HepG2 (cell line): ENCODE measurements around the gene PTGDR2. TPM values are rescaled to one million over a fixed set of nuclear protein-coding genes. Genes with fewer than 3 reads are reported as not detected.

Experiments
- ATAC-seq: fragments of 200-7000 bp; cut with Tn5 transposase; 3 replicates; pipeline ENCODE4 v1.9.1; 2020; ENCODE audit warnings: mild to moderate bottlenecking, moderate library complexity
- BruUV-seq: library from RNA; stranded (reverse); fragments of 400-500 nt; replicated peaks from 2 replicates; lab custom pipeline; 2021; lab: Mats Ljungman, UMichigan
- CTCF ChIA-PET: fragments of 300-600 bp; formaldehyde crosslinking; extraction: SDS; loops from one replicate; lab custom pipeline; 2021; ENCODE audit warnings: low total read pairs, inconsistent platforms, low intra/inter-chr PET ratio; lab: Yijun Ruan, JAX
- POLR2A ChIA-PET: fragments of 350-600 bp; sonication (Branson Sonifier 250); formaldehyde crosslinking; loops from one replicate; lab custom pipeline; 2020; ENCODE audit warnings: antibody characterized with exemption, inconsistent platforms; lab: Yijun Ruan, JAX
- DNase-seq: peaks from one replicate; pipeline ENCODE4 v3.0.0-alpha.2; 2015; ENCODE audit warnings: low spot score
- FAIRE-seq: peaks from 3 replicates; lab custom pipeline; 2011; peaks lifted over from hg19 to GRCh38; lab: Jason Lieb, UNC
- H2AFZ ChIP-seq: one replicate; pipeline ENCODE4 v1.6.1; 2011; ENCODE audit warnings: low read length, inconsistent platforms
- H3K27ac ChIP-seq: fragments of 300-600 bp; 3 replicates; pipeline ENCODE4 v1.8.0; 2011; ENCODE audit warnings: mixed run types, mild to moderate bottlenecking, mixed read lengths, low read length, inconsistent platforms; ENCODE audit not compliant: insufficient read depth; ENCODE audit errors: extremely low read length
- H3K27me3 ChIP-seq, 2 experiments: fragments of 200-600 bp in 1 of 2; 2 replicates in 1 of 2; 3 replicates in 1 of 2; pipeline versions ENCODE4 v1.6.0 to v1.8.0; 2011; ENCODE audit warnings: low read length in 2 of 2, mild to moderate bottlenecking in 2 of 2, moderate library complexity in 2 of 2, inconsistent platforms in 1 of 2; ENCODE audit not compliant: insufficient read depth in 2 of 2, control insufficient read depth in 1 of 2
- H3K36me3 ChIP-seq, 2 experiments: fragments of 200-600 bp in 1 of 2; replicated peaks in 1 of 2; 2 replicates in 1 of 2; 3 replicates in 1 of 2; pipeline versions ENCODE4 v1.5.1 to v1.8.0; 2011; ENCODE audit warnings: low read length in 2 of 2, inconsistent platforms in 1 of 2; ENCODE audit not compliant: insufficient read depth in 2 of 2, control insufficient read depth in 1 of 2
- H3K4me1 ChIP-seq: 2 replicates; pipeline ENCODE4 v1.5.1; 2012; ENCODE audit warnings: low read length, inconsistent platforms; ENCODE audit not compliant: insufficient read depth
- H3K4me2 ChIP-seq: 2 replicates; pipeline ENCODE4 v1.6.0; 2011; ENCODE audit warnings: low read depth, low read length, inconsistent platforms
- H3K4me3 ChIP-seq, 3 experiments: fragments of 200-600 bp in 1 of 3; sonication (generic), shearing (Covaris generic) in 1 of 3; replicated peaks in 1 of 3; 2 replicates each; pipeline ENCODE4 v1.5.1; 2011 to 2016; ENCODE audit warnings: low read length in 3 of 3, inconsistent platforms in 2 of 3, low read depth in 2 of 3, mild to moderate bottlenecking in 2 of 3, control low read depth in 1 of 3, mixed read lengths in 1 of 3; ENCODE audit not compliant: insufficient read depth in 1 of 3
- H3K79me2 ChIP-seq: one replicate; pipeline ENCODE4 v1.6.1; 2011; ENCODE audit warnings: low read length, inconsistent platforms; ENCODE audit not compliant: insufficient read depth
- H3K9ac ChIP-seq: 2 replicates; pipeline ENCODE4 v1.6.0; 2011; ENCODE audit warnings: mild to moderate bottlenecking, low read depth, low read length, inconsistent platforms; ENCODE audit not compliant: insufficient read depth
- H3K9me3 ChIP-seq: 2 replicates; pipeline ENCODE4 v1.5.1; 2012; ENCODE audit warnings: mild to moderate bottlenecking, low read length
- H4K20me1 ChIP-seq: 2 replicates; pipeline ENCODE4 v1.6.0; 2011; ENCODE audit warnings: inconsistent platforms, mild to moderate bottlenecking, low read length, moderate library complexity; ENCODE audit not compliant: insufficient read depth
- ARNT ChIP-seq: fragments of 450-650 bp; IDR thresholded peaks from 2 replicates; pipeline ENCODE4 v1.6.1; 2017
- CEBPG ChIP-seq: IDR thresholded peaks from 2 replicates; pipeline ENCODE4 v1.6.1; 2016
- GABPA ChIP-seq, 2 experiments: IDR thresholded peaks; 2 replicates each; pipeline ENCODE4 v1.6.1; 2011 to 2016; ENCODE audit warnings: low read depth in 2 of 2, low read length in 1 of 2, missing biosample characterization in 1 of 2, missing genetic modification characterization in 1 of 2
- GATAD2A ChIP-seq: IDR thresholded peaks from 2 replicates; pipeline ENCODE4 v1.6.1; 2016
- HOXD1 ChIP-seq: sonication (generic); formaldehyde crosslinking; IDR thresholded peaks from 2 replicates; pipeline ENCODE4 v1.5.0; 2020; ENCODE audit warnings: missing genetic modification reagents
- IRF2 ChIP-seq: IDR thresholded peaks from 2 replicates; pipeline ENCODE4 v1.6.1; 2018; ENCODE audit warnings: missing genetic modification reagents, missing compliant biosample characterization
- ISX ChIP-seq: sonication (generic); formaldehyde crosslinking; conservative IDR thresholded peaks from 2 replicates; pipeline ENCODE4 v1.5.0; 2020; ENCODE audit warnings: missing genetic modification reagents
- PLRG1 ChIP-seq: fragments of 450-650 bp; conservative IDR thresholded peaks from 2 replicates; pipeline ENCODE4 v1.6.1; 2016
- REL ChIP-seq: sonication (generic); formaldehyde crosslinking; conservative IDR thresholded peaks from 2 replicates; pipeline ENCODE4 v1.8.0; 2022; ENCODE audit warnings: mild to moderate bottlenecking, missing genetic modification reagents, moderate library complexity
- RFXANK ChIP-seq: IDR thresholded peaks from 2 replicates; pipeline ENCODE4 v1.6.1; 2016
- TFAP4 ChIP-seq: sonication (generic); IDR thresholded peaks from 2 replicates; pipeline ENCODE4 v1.6.1; 2016; ENCODE audit warnings: low read depth, borderline replicate concordance
- ZNF276 ChIP-seq: sonication (generic); formaldehyde crosslinking; IDR thresholded peaks from 2 replicates; pipeline ENCODE4 v1.4.0; 2020; ENCODE audit warnings: mild to moderate bottlenecking, low read depth, missing genetic modification reagents
- ZNF333 ChIP-seq: sonication (generic); formaldehyde crosslinking; IDR thresholded peaks from 2 replicates; pipeline ENCODE4 v1.4.0; 2020; ENCODE audit warnings: mild to moderate bottlenecking, missing genetic modification reagents, borderline replicate concordance
- ZNF792 ChIP-seq: IDR thresholded peaks from 2 replicates; pipeline ENCODE4 v1.6.1; 2016
- WGBS: methylation state at CpG from one replicate; pipeline ENCODE4 v1.1.6; 2017; ENCODE audit warnings: low lambda C conversion rate; 5-methylcytosine and 5-hydroxymethylcytosine counted together
- in situ Hi-C: cut with HindIII; loops from 2 replicates; pipeline ENCODE4 v1.10.0; 2017; ENCODE audit warnings: low pct_unique_long_range_greater_than_20kb; ENCODE audit not compliant: extremely low pct_ligation_motif_present
- intact Hi-C: fragments of 100-400 bp; cut with micrococcal nuclease; formaldehyde crosslinking; loops from one replicate; pipeline ENCODE4 v1.10.0; 2022; ENCODE audit not compliant: unreplicated experiment
- polyA plus RNA-seq, 8 experiments: library from polyadenylated mRNA; depleted of rRNA in 3 of 8; stranded (reverse) in 7 of 8; unstranded in 1 of 8; fragments of >200 nt; fragmentation: Illumina TruSeq in 4 of 8; extraction: Trizol in 4 of 8; gene quantifications; 2 replicates each; pipeline versions ENCODE4 v1.2.1 to v1.2.3, GENCODE V29; 2011 to 2016; ENCODE audit warnings: low read depth in 4 of 8, missing spikeins in 1 of 8, mixed read lengths in 1 of 8; ENCODE audit not compliant: insufficient read depth in 1 of 8
- total RNA-seq, 5 experiments: library from RNA; depleted of rRNA; stranded (reverse); fragments of >200 nt; fragmentation: Illumina TruSeq; extraction: Trizol; gene quantifications; 2 replicates each; pipeline ENCODE4 v1.2.3, GENCODE V29; 2016; ENCODE audit warnings: low read depth in 1 of 5
- TF ChIP-seq, protein P1 (sequence below): sonication (generic); formaldehyde crosslinking; IDR thresholded peaks from 2 replicates; pipeline ENCODE4 v1.4.0; 2020; ENCODE audit warnings: missing genetic modification reagents
- TF ChIP-seq, protein P2 (sequence below): sonication (generic); formaldehyde crosslinking; IDR thresholded peaks from 2 replicates; pipeline ENCODE4 v1.5.0; 2020; ENCODE audit warnings: mild to moderate bottlenecking, missing genetic modification reagents
- TF ChIP-seq, protein P3 (sequence below): sonication (generic); formaldehyde crosslinking; IDR thresholded peaks from 2 replicates; pipeline ENCODE4 v1.5.0; 2020; ENCODE audit warnings: mild to moderate bottlenecking, missing genetic modification reagents

PTGDR2 gene
- total and polyA plus RNA-seq, 2 of the 13 experiments (the other 11 are each of a cell fraction or from before 2014, with no cell fraction given) = 1.9 to 2.5 TPM

- ATAC-seq = no peak
- in situ Hi-C loops = no loop called here
- H3K27ac ChIP-seq = no peak overlapping the region
- H3K27me3 ChIP-seq = peaks cover 3 to 25% of the 10 kb centered on the region in 2 experiments; a peak in 3 of 5 replicates
- TF ChIP-seq GABPA (IDR thresholded peaks at IDR 0.05; ENCODE audit: low read depth, low read length) = no peak
- TF ChIP-seq GABPA (CRISPR knock-in tag; IDR thresholded peaks at IDR 0.05; ENCODE audit: low read depth) = no peak
- no peak for TF ChIP-seq RFXANK (CRISPR knock-in tag)
- no peak for TF ChIP-seq ZNF276 (CRISPR knock-in tag)
- TF ChIP-seq PLRG1 = no peak
- TF ChIP-seq ZNF792 = no peak
- TF ChIP-seq, protein P1, sequence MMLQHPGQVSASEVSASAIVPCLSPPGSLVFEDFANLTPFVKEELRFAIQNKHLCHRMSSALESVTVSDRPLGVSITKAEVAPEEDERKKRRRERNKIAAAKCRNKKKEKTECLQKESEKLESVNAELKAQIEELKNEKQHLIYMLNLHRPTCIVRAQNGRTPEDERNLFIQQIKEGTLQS (CRISPR knock-in tag) = no peak
- TF ChIP-seq TFAP4 = no peak
- TF ChIP-seq IRF2 (CRISPR knock-in tag) = no peak
- no peak for TF ChIP-seq REL (CRISPR knock-in tag)
- no peak for TF ChIP-seq ARNT
- TF ChIP-seq, protein P2, sequence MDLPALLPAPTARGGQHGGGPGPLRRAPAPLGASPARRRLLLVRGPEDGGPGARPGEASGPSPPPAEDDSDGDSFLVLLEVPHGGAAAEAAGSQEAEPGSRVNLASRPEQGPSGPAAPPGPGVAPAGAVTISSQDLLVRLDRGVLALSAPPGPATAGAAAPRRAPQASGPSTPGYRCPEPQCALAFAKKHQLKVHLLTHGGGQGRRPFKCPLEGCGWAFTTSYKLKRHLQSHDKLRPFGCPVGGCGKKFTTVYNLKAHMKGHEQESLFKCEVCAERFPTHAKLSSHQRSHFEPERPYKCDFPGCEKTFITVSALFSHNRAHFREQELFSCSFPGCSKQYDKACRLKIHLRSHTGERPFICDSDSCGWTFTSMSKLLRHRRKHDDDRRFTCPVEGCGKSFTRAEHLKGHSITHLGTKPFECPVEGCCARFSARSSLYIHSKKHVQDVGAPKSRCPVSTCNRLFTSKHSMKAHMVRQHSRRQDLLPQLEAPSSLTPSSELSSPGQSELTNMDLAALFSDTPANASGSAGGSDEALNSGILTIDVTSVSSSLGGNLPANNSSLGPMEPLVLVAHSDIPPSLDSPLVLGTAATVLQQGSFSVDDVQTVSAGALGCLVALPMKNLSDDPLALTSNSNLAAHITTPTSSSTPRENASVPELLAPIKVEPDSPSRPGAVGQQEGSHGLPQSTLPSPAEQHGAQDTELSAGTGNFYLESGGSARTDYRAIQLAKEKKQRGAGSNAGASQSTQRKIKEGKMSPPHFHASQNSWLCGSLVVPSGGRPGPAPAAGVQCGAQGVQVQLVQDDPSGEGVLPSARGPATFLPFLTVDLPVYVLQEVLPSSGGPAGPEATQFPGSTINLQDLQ = no peak
- TF ChIP-seq, protein P3, sequence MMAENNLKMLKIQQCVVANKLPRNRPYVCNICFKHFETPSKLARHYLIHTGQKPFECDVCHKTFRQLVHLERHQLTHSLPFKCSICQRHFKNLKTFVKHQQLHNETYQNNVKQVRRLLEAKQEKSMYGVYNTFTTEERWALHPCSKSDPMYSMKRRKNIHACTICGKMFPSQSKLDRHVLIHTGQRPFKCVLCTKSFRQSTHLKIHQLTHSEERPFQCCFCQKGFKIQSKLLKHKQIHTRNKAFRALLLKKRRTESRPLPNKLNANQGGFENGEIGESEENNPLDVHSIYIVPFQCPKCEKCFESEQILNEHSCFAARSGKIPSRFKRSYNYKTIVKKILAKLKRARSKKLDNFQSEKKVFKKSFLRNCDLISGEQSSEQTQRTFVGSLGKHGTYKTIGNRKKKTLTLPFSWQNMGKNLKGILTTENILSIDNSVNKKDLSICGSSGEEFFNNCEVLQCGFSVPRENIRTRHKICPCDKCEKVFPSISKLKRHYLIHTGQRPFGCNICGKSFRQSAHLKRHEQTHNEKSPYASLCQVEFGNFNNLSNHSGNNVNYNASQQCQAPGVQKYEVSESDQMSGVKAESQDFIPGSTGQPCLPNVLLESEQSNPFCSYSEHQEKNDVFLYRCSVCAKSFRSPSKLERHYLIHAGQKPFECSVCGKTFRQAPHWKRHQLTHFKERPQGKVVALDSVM (CRISPR knock-in tag) = no peak
- no peak for TF ChIP-seq ZNF333 (CRISPR knock-in tag)
- no peak for TF ChIP-seq HOXD1 (CRISPR knock-in tag)
- TF ChIP-seq GATAD2A (CRISPR knock-in tag) = no peak
- no peak for TF ChIP-seq CEBPG (CRISPR knock-in tag)
- no peak for TF ChIP-seq ISX (CRISPR knock-in tag)
- ChIA-PET POLR2A (no interaction called here), CTCF (no interaction called here)
- no peak for FAIRE-seq
- H3K79me2 ChIP-seq = no peaks in the 10 kb centered on the region
- H3K4me2 ChIP-seq = no peak overlapping the region
- no peak overlapping the region for H2AFZ ChIP-seq
- DNase-seq = no peak
- H3K9ac ChIP-seq = no peak overlapping the region
- H3K9me3 ChIP-seq = peaks cover 3% of the 10 kb centered on the region; the same call in 1 of the 2 replicates
- no peak overlapping the region for H3K4me3 ChIP-seq
- H4K20me1 ChIP-seq = no peaks in the 10 kb centered on the region
- no peaks in the 10 kb centered on the region for H3K36me3 ChIP-seq
- intact Hi-C loops = no loop called here
- BruUV-seq = no TSS peak
- 34% methylated on average over 7 of the region's 15 CpGs for WGBS
- H3K4me1 ChIP-seq = peaks cover 7% of the 10 kb centered on the region
These were observed 33.7 kb downstream of the PTGDR2 start for GRCh38 chr11:60821827-60822599.
